Adipocyte (in vitro differentiated cells): ENCODE measurements around the gene PTBP3.

Experiments
- DNase-seq: peaks from one replicate; pipeline ENCODE4 v3.0.0-alpha.2; 2015; ENCODE audit warnings: low read depth
- H3K27me3 ChIP-seq: replicated peaks from 2 replicates; pipeline ENCODE4 v1.7.0; 2013; ENCODE audit warnings: mild to moderate bottlenecking, low read length, moderate library complexity; ENCODE audit not compliant: control insufficient read depth, insufficient read depth
- H3K36me3 ChIP-seq: 2 replicates; pipeline ENCODE4 v1.7.0; 2013; ENCODE audit warnings: low read length, mild to moderate bottlenecking, moderate library complexity; ENCODE audit not compliant: control insufficient read depth, insufficient read depth, severe bottlenecking
- H3K4me1 ChIP-seq: 2 replicates; pipeline ENCODE4 v1.7.0; 2013; ENCODE audit warnings: mild to moderate bottlenecking, low read length, moderate library complexity; ENCODE audit not compliant: control insufficient read depth, insufficient read depth
- H3K4me3 ChIP-seq: 2 replicates; pipeline ENCODE4 v1.7.0; 2013; ENCODE audit warnings: mild to moderate bottlenecking, low read length, moderate library complexity
- H3K9ac ChIP-seq: 2 replicates; pipeline ENCODE4 v1.7.0; 2013; ENCODE audit warnings: mild to moderate bottlenecking, low read length, moderate library complexity
- H3K9me3 ChIP-seq: 2 replicates; pipeline ENCODE4 v1.7.0; 2013; ENCODE audit warnings: mild to moderate bottlenecking, low read length, moderate library complexity; ENCODE audit not compliant: control insufficient read depth

The PTBP3 gene

GRCh38 chr9:112354081-112354743 lies 20.8 kb upstream of the PTBP3 start:
- DNase-seq: no peak
- Histone ChIP-seq H3K27me3 (no peaks in the 10 kb centered on the region), H3K4me1 (no peaks in the 10 kb centered on the region), H3K9me3 (no peaks in the 10 kb centered on the region), H3K4me3 (no peak overlapping the region), H3K36me3 (no peaks in the 10 kb centered on the region), H3K9ac (no peak overlapping the region)

- no peak for DNase-seq
- no peak overlapping the region for H3K9ac ChIP-seq
- no peaks in the 10 kb centered on the region for H3K36me3 ChIP-seq
- H3K4me1 ChIP-seq: no peaks in the 10 kb centered on the region
- no peaks in the 10 kb centered on the region for H3K27me3 ChIP-seq
- H3K9me3 ChIP-seq: no peaks in the 10 kb centered on the region
- H3K4me3 ChIP-seq: no peak overlapping the region
Measured at GRCh38 chr9:112352209-112352608, 18.8 kb upstream of the PTBP3 start.

- no peaks in the 10 kb centered on the region for H3K9me3 ChIP-seq
- no peaks in the 10 kb centered on the region for H3K27me3 ChIP-seq
- no peak for DNase-seq
- no peak overlapping the region for H3K9ac ChIP-seq
- no peaks in the 10 kb centered on the region for H3K36me3 ChIP-seq
- H3K4me1 ChIP-seq: no peaks in the 10 kb centered on the region
- H3K4me3 ChIP-seq: no peak overlapping the region
Measured at GRCh38 chr9:112351184-112351583, 17.8 kb upstream of the PTBP3 start.

- Histone ChIP-seq H3K4me3 (peak overlapping the region; percentile 82), H3K27me3 (no peaks in the 10 kb centered on the region), H3K36me3 (no peaks in the 10 kb centered on the region), H3K9ac (peak overlapping the region; percentile 74), H3K4me1 (no peaks in the 10 kb centered on the region), H3K9me3 (no peaks in the 10 kb centered on the region)
- DNase-seq: no peak
Measured at GRCh38 chr9:112349008-112349333, 15.6 kb upstream of the PTBP3 start.

- Histone ChIP-seq H3K27me3 (no peaks in the 10 kb centered on the region), H3K4me1 (no peaks in the 10 kb centered on the region), H3K9ac (peak overlapping the region; percentile 74), H3K4me3 (peak overlapping the region; percentile 82), H3K36me3 (no peaks in the 10 kb centered on the region), H3K9me3 (no peaks in the 10 kb centered on the region)
- peak; percentile 82 for DNase-seq
Measured at GRCh38 chr9:112348257-112349007, 15.0 kb upstream of the PTBP3 start.

- DNase-seq: peak; percentile 37
- Histone ChIP-seq H3K27me3 (no peaks in the 10 kb centered on the region), H3K9ac (peak overlapping the region; percentile 55), H3K36me3 (no peaks in the 10 kb centered on the region), H3K9me3 (no peaks in the 10 kb centered on the region), H3K4me1 (peaks cover 15% of the 10 kb centered on the region), H3K4me3 (no peak overlapping the region)
Measured at GRCh38 chr9:112341730-112342129, 8.3 kb upstream of the PTBP3 start.

GRCh38 chr9:112339886-112340285 lies 6.5 kb upstream of the PTBP3 start:
- H3K36me3 ChIP-seq: no peaks in the 10 kb centered on the region
- H3K4me3 ChIP-seq: no peak overlapping the region
- no peaks in the 10 kb centered on the region for H3K27me3 ChIP-seq
- no peak overlapping the region for H3K9ac ChIP-seq
- no peaks in the 10 kb centered on the region for H3K9me3 ChIP-seq
- no peak for DNase-seq
- peaks cover 16% of the 10 kb centered on the region for H3K4me1 ChIP-seq

GRCh38 chr9:112338561-112338960 lies 5.1 kb upstream of the PTBP3 start:
- H3K4me1 ChIP-seq: peaks cover 21% of the 10 kb centered on the region
- DNase-seq: peak; percentile 64
- no peaks in the 10 kb centered on the region for H3K9me3 ChIP-seq
- no peak overlapping the region for H3K9ac ChIP-seq
- no peaks in the 10 kb centered on the region for H3K36me3 ChIP-seq
- no peaks in the 10 kb centered on the region for H3K27me3 ChIP-seq
- no peak overlapping the region for H3K4me3 ChIP-seq

GRCh38 chr9:112337547-112337946 lies 4.1 kb upstream of the PTBP3 start:
- Histone ChIP-seq H3K27me3 (no peaks in the 10 kb centered on the region), H3K9ac (no peak overlapping the region), H3K4me1 (peaks cover 21% of the 10 kb centered on the region), H3K9me3 (no peaks in the 10 kb centered on the region), H3K4me3 (no peak overlapping the region), H3K36me3 (no peaks in the 10 kb centered on the region)
- DNase-seq: no peak

GRCh38 chr9:112334432-112334841 lies 1.0 kb upstream of the PTBP3 start:
- Histone ChIP-seq H3K27me3 (no peaks in the 10 kb centered on the region), H3K4me1 (peaks cover 30% of the 10 kb centered on the region), H3K36me3 (no peaks in the 10 kb centered on the region), H3K4me3 (peak overlapping the region; percentile 90), H3K9ac (peak overlapping the region; percentile 96), H3K9me3 (no peaks in the 10 kb centered on the region)
- peak; percentile 57 for DNase-seq

- Histone ChIP-seq H3K4me3 (peak overlapping the region; percentile 96), H3K36me3 (no peaks in the 10 kb centered on the region), H3K9ac (peak overlapping the region; percentile 98), H3K27me3 (no peaks in the 10 kb centered on the region), H3K4me1 (peaks cover 29% of the 10 kb centered on the region), H3K9me3 (no peaks in the 10 kb centered on the region)
- peak; percentile 99 for DNase-seq
Measured at GRCh38 chr9:112333639-112334431, 416 bp upstream of the PTBP3 start.
